ENCODE results near the gene SPATA1. TPM values are rescaled to one million over a fixed set of nuclear protein-coding genes. Genes with fewer than 3 reads are reported as not detected.
"Not testable (repeated sequence)": the region's sequence is repeated elsewhere in the genome, so short reads cannot be mapped to it uniquely, and the experiment has no call there.

Gene SPATA1
- total RNA-seq, 1 donor from 2014 or later, result 0.81 TPM

- DNase-seq (no peak), ATAC-seq (ENCODE audit: poor library complexity) (no peak)
- intact Hi-C loops (cut with DNase I), result loop anchor here (5.0 kb wide), 1 partner anchor 65 kb away; the partner anchor contains the start of gene CTBS
Observed at GRCh38 chr1:84506729-84507453, 705 bp downstream of the SPATA1 start.

DNA sequence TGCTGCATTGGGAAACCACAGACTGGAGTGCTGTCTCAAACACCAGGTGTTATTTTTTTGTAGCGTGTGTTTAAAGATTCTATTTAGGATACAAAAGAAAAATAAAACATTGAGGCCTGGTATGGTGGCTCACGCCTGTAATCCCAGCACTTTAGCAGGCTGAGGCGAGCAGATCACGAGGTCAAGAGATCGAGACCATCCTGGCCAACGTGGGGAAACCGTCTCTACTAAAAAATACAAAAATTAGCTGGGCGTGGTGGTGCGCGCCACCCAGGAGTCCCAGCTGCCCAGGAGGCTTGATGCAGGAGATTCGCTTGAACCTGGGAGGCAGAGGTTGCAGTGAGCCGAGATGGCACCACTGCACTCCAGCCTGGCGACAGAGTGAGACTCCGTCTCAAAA, 1.7 kb downstream of the SPATA1 start:
- not testable (repeated sequence) for ATAC-seq (ENCODE audit: poor library complexity); DNase-seq
- intact Hi-C loops (cut with DNase I), result loop anchor here (5.0 kb wide), 1 partner anchor 64 kb away; the partner anchor contains the start of gene CTBS

DNA sequence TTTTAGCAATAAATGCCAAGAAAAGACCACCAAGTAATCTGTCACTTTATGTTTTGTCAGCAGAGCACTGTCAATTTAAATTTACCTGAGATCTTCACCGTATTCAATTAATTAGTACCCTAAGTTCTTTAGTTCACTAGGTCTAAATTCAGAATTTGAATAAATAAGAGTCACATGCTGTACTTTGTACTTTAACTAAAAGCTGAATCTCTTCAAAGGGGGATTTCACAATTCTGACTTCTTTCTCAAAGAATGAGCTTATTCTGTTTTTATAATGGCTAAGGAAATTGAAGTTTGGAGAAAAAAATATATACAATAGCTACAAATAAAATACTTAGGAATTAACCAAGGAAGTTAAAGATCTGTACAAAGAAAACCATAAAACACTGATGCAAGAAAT, 2.3 kb downstream of the SPATA1 start:
- DNase-seq (no peak), ATAC-seq (ENCODE audit: poor library complexity) (no peak)
- intact Hi-C loops (cut with DNase I), result loop anchor here (5.0 kb wide), 1 partner anchor 64 kb away; the partner anchor contains the start of gene CTBS

- intact Hi-C loops (cut with DNase I), result loop anchor here (5.0 kb wide), 1 partner anchor 63 kb away; the partner anchor contains the start of gene CTBS
- DNase-seq (no peak), ATAC-seq (ENCODE audit: poor library complexity) (no peak)
Observed at GRCh38 chr1:84509029-84509428, 2.8 kb downstream of the SPATA1 start.

DNA sequence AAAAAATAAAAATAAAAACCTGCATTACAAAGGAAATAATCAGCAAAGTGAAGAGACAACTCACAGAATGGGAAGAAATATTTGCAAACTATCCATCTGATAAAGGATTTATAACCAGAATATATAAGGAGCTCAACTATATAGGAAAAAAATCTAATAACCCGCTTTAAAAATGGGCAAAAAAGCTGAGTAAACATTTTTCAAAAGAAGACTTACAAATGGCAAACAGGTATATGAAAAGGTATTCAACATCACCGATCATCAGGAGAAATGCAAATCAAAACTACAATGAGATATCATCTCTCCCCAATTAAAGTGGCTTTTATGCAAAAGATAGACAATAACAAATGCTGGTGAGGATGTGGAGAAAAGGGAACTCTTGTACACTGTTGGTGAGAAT, 4.0 kb downstream of the SPATA1 start:
- ATAC-seq (ENCODE audit: poor library complexity), result no peak
- intact Hi-C loops (cut with DNase I), result no loop called here

GRCh38 chr1:84510668-84511067, 4.5 kb downstream of the SPATA1 start:
- DNase-seq, result no peak
- intact Hi-C loops (cut with DNase I), result no loop called here
- no peak for ATAC-seq (ENCODE audit: poor library complexity)

More for the DNA sequence above, 4.0 kb downstream of the SPATA1 start:
- no peak for DNase-seq

GRCh38 chr1:84524590-84524989, 18.4 kb downstream of the SPATA1 start:
- no peak for ATAC-seq (ENCODE audit: poor library complexity)
- intact Hi-C loops (cut with DNase I), result no loop called here
- no peak for DNase-seq

GRCh38 chr1:84525779-84526178, 19.6 kb downstream of the SPATA1 start:
- no peak for ATAC-seq (ENCODE audit: poor library complexity)
- DNase-seq, result no peak
- intact Hi-C loops (cut with DNase I), result no loop called here

- DNase-seq (no peak), ATAC-seq (ENCODE audit: poor library complexity) (no peak)
- intact Hi-C loops (cut with DNase I), result no loop called here
Observed at GRCh38 chr1:84538599-84538998, 32.4 kb downstream of the SPATA1 start.

GRCh38 chr1:84539972-84540371, 33.8 kb downstream of the SPATA1 start:
- intact Hi-C loops (cut with DNase I), result no loop called here
- no peak for DNase-seq
- ATAC-seq (ENCODE audit: poor library complexity), result no peak

- ATAC-seq (ENCODE audit: poor library complexity), result no peak
- intact Hi-C loops (cut with DNase I), result no loop called here
Observed at GRCh38 chr1:84540759-84541158, 34.6 kb downstream of the SPATA1 start.

DNA sequence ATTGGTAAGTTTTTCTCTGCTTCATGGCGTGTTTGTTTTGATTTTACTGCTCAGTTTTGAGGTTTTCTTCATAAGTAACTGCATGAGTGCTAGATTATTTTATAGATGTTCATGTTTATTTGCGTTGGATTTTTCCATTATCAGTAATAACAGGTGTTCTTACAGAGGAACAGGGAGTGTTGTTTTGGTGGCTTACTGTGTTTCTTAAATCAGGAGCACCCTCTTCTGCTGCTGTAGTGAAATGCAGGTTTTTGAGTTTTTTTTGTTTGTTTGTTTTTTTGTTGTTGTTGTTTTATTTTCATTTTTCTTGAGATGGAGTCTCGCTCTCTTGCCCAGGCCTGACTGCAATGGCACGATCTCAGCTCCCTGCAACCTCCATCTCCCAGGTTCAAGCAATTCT, 35.5 kb downstream of the SPATA1 start:
- intact Hi-C loops (cut with DNase I), result no loop called here
- DNase-seq, result no peak

More at GRCh38 chr1:84540759-84541158, 34.6 kb downstream of the SPATA1 start:
- no peak for DNase-seq

DNA sequence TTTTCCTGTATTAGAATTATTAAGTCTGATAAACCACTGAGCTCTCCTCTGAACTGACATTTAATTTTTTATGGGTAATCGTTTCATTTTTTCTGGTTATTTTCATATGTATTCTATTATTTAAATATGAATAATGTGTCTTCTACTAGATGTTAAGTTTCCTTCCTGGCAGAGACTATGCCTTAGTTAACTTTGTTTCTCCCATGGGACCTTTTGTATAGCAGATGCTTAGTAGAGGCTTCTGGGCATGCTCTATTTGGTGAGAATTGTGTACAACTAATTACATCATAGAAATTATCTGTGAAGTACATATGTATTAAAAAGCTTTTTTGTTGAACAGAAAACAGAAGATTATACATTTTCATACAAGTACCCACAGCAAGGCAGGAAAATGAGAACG, 44.6 kb downstream of the SPATA1 start:
- ATAC-seq (ENCODE audit: poor library complexity), result no peak
- DNase-seq, result no peak
- intact Hi-C loops (cut with DNase I), result no loop called here

More for the DNA sequence above, 35.5 kb downstream of the SPATA1 start:
- ATAC-seq (ENCODE audit: poor library complexity), result no peak

DNA sequence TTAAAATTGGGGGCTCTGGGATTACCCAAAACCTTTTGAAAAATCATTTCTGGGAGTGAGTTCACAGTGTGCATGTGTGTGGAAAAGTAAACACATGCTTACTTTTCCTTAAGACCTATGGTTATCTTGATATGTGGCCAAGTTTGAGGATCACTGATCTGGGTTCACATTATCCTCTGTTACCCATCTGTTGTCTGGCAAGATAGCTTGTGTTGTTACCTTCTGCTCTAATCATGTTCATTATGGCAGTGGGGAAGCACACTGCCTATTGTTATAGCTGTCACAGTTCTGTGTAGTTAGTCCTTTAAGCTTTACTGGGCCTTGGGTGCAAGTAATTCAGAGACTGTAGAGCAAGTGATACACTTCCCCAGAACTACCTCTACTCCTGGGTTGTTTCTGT, 63.0 kb downstream of the SPATA1 start:
- DNase-seq, result no peak
- intact Hi-C loops (cut with DNase I), result no loop called here
- no peak for ATAC-seq (ENCODE audit: poor library complexity)

DNA sequence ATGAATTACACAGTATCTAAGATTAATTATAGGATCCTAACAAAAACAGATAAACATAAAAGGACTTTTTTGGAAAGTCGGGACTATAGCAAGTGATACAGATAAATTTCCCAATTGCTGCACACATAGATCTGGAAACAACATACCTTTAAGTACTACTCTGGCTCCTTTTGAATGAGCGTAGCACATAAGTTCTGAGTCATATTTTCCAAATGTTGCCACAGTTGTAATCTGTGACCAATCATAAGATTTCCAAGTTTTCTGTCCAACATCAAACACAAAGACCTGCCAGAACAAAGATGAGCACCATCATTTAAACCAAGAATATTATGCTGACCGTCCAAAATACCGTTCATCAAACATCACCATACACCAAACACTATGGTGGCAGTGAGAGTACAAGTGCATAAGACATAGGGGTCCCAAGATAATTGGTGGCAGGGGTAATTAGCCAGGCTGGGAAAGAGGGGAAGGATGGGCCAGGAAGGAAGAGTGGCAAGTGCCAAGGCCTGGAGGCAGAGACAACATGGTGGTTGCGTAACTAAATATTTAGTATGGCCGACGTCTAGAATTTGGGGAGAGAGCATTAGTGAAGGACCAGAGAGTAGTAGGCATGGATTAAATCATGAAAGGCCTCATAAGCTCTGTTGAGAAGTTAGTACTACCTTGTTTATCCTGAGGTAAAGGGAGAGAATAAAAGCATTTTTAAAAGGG, 64.4 kb downstream of the SPATA1 start:
- intact Hi-C loops (cut with DNase I), result loop anchor here (5.0 kb wide), 1 partner anchor 63 kb away; the partner anchor contains the start of genes GNG5 and SPATA1
- DNase-seq (no peak), ATAC-seq (ENCODE audit: poor library complexity) (no peak)

GRCh38 chr1:84571150-84571535, 65.0 kb downstream of the SPATA1 start:
- intact Hi-C loops (cut with DNase I), result loop anchor here (5.0 kb wide), 1 partner anchor 64 kb away; the partner anchor contains the start of genes GNG5 and SPATA1
- ATAC-seq (ENCODE audit: poor library complexity), result no peak

GRCh38 chr1:84573481-84573966, 67.3 kb downstream of the SPATA1 start:
- intact Hi-C loops (cut with DNase I), result loop anchor here (5.0 kb wide), 1 partner anchor 66 kb away; the partner anchor contains the start of genes GNG5 and SPATA1
- no peak for ATAC-seq (ENCODE audit: poor library complexity)
- no peak for DNase-seq

More at GRCh38 chr1:84571150-84571535, 65.0 kb downstream of the SPATA1 start:
- DNase-seq, result no peak

- intact Hi-C loops (cut with DNase I), result loop anchor here (5.0 kb wide), 1 partner anchor 67 kb away; the partner anchor contains the start of genes GNG5 and SPATA1
- DNase-seq, result peak; percentile 93
- peak; percentile 99 for ATAC-seq (ENCODE audit: poor library complexity)
Observed at GRCh38 chr1:84573967-84574842, 68.0 kb downstream of the SPATA1 start, which contains the start of gene CTBS. Gene CTBS, minus strand, starts transcription at chr1:84574440. Its CDS starts 25 bp downstream, at chr1:84574415.
